NT2/D1 (cell line): ENCODE data around the gene FOXD2.

ENCODE experiments used
- DNase-seq: peaks from one replicate; pipeline ENCODE4 v3.0.0-alpha.2; 2011; ENCODE audit warnings: low read depth, low spot score
- H3K27me3 ChIP-seq: 2 replicates; pipeline ENCODE4 v1.6.0; 2011; ENCODE audit warnings: mild to moderate bottlenecking; ENCODE audit not compliant: insufficient read length, insufficient read depth
- H3K36me3 ChIP-seq: 2 replicates; pipeline ENCODE4 v1.6.1; 2011; ENCODE audit warnings: mild to moderate bottlenecking, low read length, mixed read lengths; ENCODE audit not compliant: insufficient read depth, insufficient read length
- H3K4me1 ChIP-seq: 2 replicates; pipeline ENCODE4 v1.5.1; 2011; ENCODE audit not compliant: insufficient read depth, insufficient read length
- H3K4me3 ChIP-seq: 2 replicates; pipeline ENCODE4 v1.5.1; 2011; ENCODE audit warnings: low read depth; ENCODE audit not compliant: insufficient read length
- H3K9ac ChIP-seq: 2 replicates; pipeline ENCODE4 v1.6.0; 2011; ENCODE audit warnings: low read depth; ENCODE audit not compliant: insufficient read length
- H3K9me3 ChIP-seq: 2 replicates; pipeline ENCODE4 v1.5.1; 2011; ENCODE audit warnings: mild to moderate bottlenecking, low read length; ENCODE audit not compliant: insufficient read depth
- SUZ12 ChIP-seq: IDR thresholded peaks from 2 replicates; pipeline ENCODE4 v1.6.1; 2011; ENCODE audit not compliant: insufficient read length, insufficient read depth; ENCODE audit errors: extremely low read depth
- YY1 ChIP-seq: IDR thresholded peaks from 2 replicates; pipeline ENCODE4 v1.6.1; 2011; ENCODE audit not compliant: insufficient read length, insufficient read depth
- ZNF274 ChIP-seq: IDR thresholded peaks from 2 replicates; pipeline ENCODE4 v1.6.1; 2011; ENCODE audit warnings: mild to moderate bottlenecking, low read depth, low read length

Gene FOXD2

GRCh38 chr1:47459253-47459788, 21.5 kb downstream of the FOXD2 start:
- H3K4me1 ChIP-seq, result peaks cover 11% of the 10 kb centered on the region
- TF ChIP-seq ZNF274, result no peak
- TF ChIP-seq SUZ12, result no peak
- TF ChIP-seq YY1, result no peak
- H3K36me3 ChIP-seq, result no peaks in the 10 kb centered on the region
- peaks cover 12% of the 10 kb centered on the region for H3K27me3 ChIP-seq
- no peaks in the 10 kb centered on the region for H3K9me3 ChIP-seq
- no peak for DNase-seq
- H3K9ac ChIP-seq, result peak overlapping the region; percentile 12
- H3K4me3 ChIP-seq, result no peak overlapping the region

- no peak overlapping the region for H3K9ac ChIP-seq
- H3K27me3 ChIP-seq, result peaks cover 12% of the 10 kb centered on the region
- DNase-seq, result no peak
- H3K9me3 ChIP-seq, result no peaks in the 10 kb centered on the region
- peaks cover 11% of the 10 kb centered on the region for H3K4me1 ChIP-seq
- no peak overlapping the region for H3K4me3 ChIP-seq
- TF ChIP-seq YY1, result no peak
- TF ChIP-seq SUZ12, result no peak
- no peak for TF ChIP-seq ZNF274
- no peaks in the 10 kb centered on the region for H3K36me3 ChIP-seq
Observed at GRCh38 chr1:47460040-47460439, 22.2 kb downstream of the FOXD2 start.

DNA sequence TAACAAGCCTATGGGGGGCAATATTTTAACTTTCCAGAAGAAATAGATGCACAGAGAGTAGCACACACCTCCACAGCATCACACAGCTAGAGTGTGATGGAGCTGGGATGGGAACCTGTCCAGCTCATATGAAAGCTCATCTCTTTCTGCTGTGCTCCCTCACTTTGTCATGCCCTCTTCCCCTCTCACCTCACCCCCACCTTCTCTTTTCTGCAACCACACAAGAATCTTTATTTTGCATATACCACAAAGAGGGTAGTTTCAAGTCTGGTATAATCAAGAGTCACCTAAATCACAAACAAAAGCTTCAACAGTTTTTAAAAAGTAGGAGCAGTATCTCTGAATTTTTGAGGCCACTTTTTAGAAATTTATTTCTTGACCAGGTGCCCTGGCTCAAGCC, 22.6 kb downstream of the FOXD2 start:
- peaks cover 11% of the 10 kb centered on the region for H3K4me1 ChIP-seq
- no peaks in the 10 kb centered on the region for H3K9me3 ChIP-seq
- DNase-seq, result no peak
- H3K27me3 ChIP-seq, result peaks cover 12% of the 10 kb centered on the region
- TF ChIP-seq ZNF274 (no peak), YY1 (no peak), SUZ12 (no peak)
- H3K4me3 ChIP-seq, result no peak overlapping the region
- no peak overlapping the region for H3K9ac ChIP-seq
- H3K36me3 ChIP-seq, result no peaks in the 10 kb centered on the region

- no peak for DNase-seq
- no peak overlapping the region for H3K9ac ChIP-seq
- H3K27me3 ChIP-seq, result peaks cover 12% of the 10 kb centered on the region
- TF ChIP-seq YY1 (no peak), ZNF274 (no peak), SUZ12 (no peak)
- H3K36me3 ChIP-seq, result no peaks in the 10 kb centered on the region
- peaks cover 9% of the 10 kb centered on the region for H3K4me1 ChIP-seq
- H3K4me3 ChIP-seq, result no peak overlapping the region
- H3K9me3 ChIP-seq, result no peaks in the 10 kb centered on the region
Observed at GRCh38 chr1:47465605-47466004, 27.8 kb downstream of the FOXD2 start.

DNA sequence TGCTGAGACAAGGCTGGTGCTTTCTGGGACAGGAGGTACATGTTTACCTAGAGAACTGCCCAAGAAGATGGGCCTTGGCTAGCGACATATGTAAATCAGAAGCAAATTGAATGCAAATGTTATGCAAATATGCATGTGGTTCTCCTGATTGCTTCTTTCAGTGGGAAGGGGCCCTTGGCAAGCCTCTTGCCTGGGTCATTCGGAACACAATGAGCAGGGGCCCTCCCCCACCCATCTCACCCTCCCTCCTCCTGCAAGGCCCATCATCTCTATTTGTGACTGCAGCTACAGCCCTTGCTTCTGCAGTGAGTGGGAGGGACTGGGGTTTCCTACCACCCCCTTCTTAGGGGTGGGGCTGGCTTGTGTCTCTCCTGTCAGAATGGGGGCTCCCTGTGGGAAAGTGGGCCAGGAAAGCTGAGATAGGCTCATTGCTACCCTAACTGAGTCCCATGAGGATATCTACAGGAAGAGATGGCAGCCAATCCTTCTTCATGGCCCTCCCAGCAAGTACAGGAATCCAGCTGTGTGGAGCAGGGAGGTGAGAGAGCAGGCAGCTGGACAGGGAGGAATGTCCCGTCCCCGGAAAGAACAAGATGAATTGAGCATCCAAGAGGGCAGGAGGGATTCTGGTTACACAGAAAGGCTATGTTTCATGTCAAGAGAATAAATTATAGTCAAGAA, 31.0 kb downstream of the FOXD2 start:
- Histone ChIP-seq H3K9ac (no peak overlapping the region), H3K9me3 (no peaks in the 10 kb centered on the region), H3K36me3 (no peaks in the 10 kb centered on the region), H3K4me3 (no peak overlapping the region), H3K4me1 (peaks cover 9% of the 10 kb centered on the region), H3K27me3 (no peaks in the 10 kb centered on the region)
- DNase-seq, result no peak
- no peak for TF ChIP-seq YY1
- TF ChIP-seq SUZ12, result no peak
- no peak for TF ChIP-seq ZNF274

GRCh38 chr1:47469390-47469759, 31.5 kb downstream of the FOXD2 start:
- no peak for DNase-seq

DNA sequence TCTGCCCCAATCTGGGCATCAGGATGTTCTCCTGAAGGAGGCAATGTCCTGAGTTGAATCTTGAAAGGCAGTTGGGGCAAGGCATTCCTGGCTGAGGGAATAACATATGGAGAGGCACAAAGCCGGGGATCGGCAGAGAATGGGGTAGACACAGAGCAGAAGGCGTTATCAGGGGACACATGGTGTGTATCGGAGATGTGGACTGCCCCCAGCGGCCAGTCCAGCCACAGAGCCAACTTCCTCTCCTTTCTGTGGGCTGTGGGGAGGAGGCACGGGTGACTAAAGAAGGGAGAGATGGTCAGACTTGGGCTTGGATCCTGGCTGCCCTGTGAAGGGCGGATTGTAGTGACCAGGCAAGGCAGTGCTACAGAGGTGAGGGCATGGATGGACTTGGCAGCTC, 32.1 kb downstream of the FOXD2 start:
- TF ChIP-seq SUZ12, result no peak
- no peak for TF ChIP-seq ZNF274
- TF ChIP-seq YY1, result no peak
- no peak for DNase-seq
- H3K27me3 ChIP-seq, result no peaks in the 10 kb centered on the region

More at GRCh38 chr1:47469390-47469759, 31.5 kb downstream of the FOXD2 start:
- Histone ChIP-seq H3K36me3 (no peaks in the 10 kb centered on the region), H3K9ac (no peak overlapping the region), H3K9me3 (no peaks in the 10 kb centered on the region), H3K27me3 (no peaks in the 10 kb centered on the region), H3K4me3 (no peak overlapping the region), H3K4me1 (peaks cover 9% of the 10 kb centered on the region)
- no peak for TF ChIP-seq SUZ12
- no peak for TF ChIP-seq YY1
- TF ChIP-seq ZNF274, result no peak

More for the DNA sequence above, 32.1 kb downstream of the FOXD2 start:
- Histone ChIP-seq H3K9me3 (no peaks in the 10 kb centered on the region), H3K4me3 (no peak overlapping the region), H3K36me3 (no peaks in the 10 kb centered on the region), H3K9ac (no peak overlapping the region), H3K4me1 (peaks cover 14% of the 10 kb centered on the region)
